GM12873 (cell line): ENCODE results near the gene LAMP1.

Source experiments
- CTCF ChIP-seq: IDR thresholded peaks from 2 replicates; pipeline ENCODE4 v1.5.1; 2012; ENCODE audit warnings: low read depth, mild to moderate bottlenecking, moderate library complexity, low read length, control low read depth; ENCODE audit not compliant: insufficient read depth; ENCODE audit errors: missing control alignments

The LAMP1 gene

GRCh38 chr13:113291129-113291528 is 5.9 kb upstream of the LAMP1 start:
- no peak for TF ChIP-seq CTCF

- no peak for TF ChIP-seq CTCF
Measured at GRCh38 chr13:113292021-113292862, 4.8 kb upstream of the LAMP1 start.

GRCh38 chr13:113293686-113294085 is 3.4 kb upstream of the LAMP1 start:
- no peak for TF ChIP-seq CTCF

GRCh38 chr13:113295776-113296175 is 1.3 kb upstream of the LAMP1 start:
- no peak for TF ChIP-seq CTCF

GRCh38 chr13:113297370-113298042 is 467 bp downstream of the LAMP1 start:
- TF ChIP-seq CTCF, result no peak

GRCh38 chr13:113298043-113298945 is 1.3 kb downstream of the LAMP1 start:
- no peak for TF ChIP-seq CTCF

- TF ChIP-seq CTCF, result no peak
Measured at GRCh38 chr13:113299951-113300350, 2.9 kb downstream of the LAMP1 start.
